HG02623 (cell line): ENCODE measurements around the gene ZMIZ1.

Experiments used
- ATAC-seq: cut with Tn5 transposase; IDR thresholded peaks from one replicate; pipeline ENCODE4 v1.9.1; 2021; ENCODE audit warnings: moderate library complexity; ENCODE audit not compliant: unreplicated experiment

ZMIZ1 gene, protein sequence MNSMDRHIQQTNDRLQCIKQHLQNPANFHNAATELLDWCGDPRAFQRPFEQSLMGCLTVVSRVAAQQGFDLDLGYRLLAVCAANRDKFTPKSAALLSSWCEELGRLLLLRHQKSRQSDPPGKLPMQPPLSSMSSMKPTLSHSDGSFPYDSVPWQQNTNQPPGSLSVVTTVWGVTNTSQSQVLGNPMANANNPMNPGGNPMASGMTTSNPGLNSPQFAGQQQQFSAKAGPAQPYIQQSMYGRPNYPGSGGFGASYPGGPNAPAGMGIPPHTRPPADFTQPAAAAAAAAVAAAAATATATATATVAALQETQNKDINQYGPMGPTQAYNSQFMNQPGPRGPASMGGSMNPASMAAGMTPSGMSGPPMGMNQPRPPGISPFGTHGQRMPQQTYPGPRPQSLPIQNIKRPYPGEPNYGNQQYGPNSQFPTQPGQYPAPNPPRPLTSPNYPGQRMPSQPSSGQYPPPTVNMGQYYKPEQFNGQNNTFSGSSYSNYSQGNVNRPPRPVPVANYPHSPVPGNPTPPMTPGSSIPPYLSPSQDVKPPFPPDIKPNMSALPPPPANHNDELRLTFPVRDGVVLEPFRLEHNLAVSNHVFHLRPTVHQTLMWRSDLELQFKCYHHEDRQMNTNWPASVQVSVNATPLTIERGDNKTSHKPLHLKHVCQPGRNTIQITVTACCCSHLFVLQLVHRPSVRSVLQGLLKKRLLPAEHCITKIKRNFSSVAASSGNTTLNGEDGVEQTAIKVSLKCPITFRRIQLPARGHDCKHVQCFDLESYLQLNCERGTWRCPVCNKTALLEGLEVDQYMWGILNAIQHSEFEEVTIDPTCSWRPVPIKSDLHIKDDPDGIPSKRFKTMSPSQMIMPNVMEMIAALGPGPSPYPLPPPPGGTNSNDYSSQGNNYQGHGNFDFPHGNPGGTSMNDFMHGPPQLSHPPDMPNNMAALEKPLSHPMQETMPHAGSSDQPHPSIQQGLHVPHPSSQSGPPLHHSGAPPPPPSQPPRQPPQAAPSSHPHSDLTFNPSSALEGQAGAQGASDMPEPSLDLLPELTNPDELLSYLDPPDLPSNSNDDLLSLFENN

DNA sequence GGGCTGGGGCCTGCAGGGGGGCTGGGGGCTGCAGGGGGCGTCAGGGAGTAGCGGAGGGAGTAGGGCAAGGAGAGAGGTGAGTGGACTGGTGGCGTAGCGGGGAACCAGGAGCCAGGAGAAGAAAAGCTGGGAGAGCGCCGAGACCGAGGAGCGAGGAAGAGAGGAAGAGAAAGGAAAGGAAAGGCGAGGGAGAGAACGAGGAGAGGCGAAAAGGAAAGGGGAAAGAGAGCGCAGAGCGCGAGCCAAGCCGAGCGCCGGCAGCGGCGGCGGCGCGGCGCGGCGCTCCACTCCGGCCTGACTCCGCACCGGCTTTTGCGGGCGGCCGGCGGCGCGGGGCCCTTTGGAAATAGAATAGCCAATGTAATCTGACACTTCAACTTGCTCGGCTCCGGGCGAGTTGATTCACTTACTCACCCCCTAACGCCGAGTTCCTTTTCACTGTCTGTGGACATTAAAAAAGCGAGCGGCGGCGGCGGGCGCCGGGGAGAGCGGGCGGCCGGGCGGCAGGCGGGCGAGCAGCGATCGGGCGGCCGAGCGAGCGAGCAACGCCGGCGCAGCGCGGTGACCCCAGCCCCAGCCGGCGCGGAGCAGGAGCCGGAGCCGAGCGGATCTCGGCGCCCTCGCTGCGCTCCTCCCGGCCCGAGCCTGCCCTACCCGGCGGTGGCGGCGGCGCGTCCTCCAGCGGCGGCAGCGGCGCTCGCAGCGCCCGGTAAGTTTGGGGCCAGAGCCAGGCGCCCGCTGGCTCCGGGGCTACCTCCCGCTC lies at the start of gene ZMIZ1:
Gene ZMIZ1 (plus strand): TSS at position 405 of the 763 bp plus-strand sequence. CDS start 132,667 bp downstream, outside the sequence.
- peak; percentile 62 for ATAC-seq

DNA sequence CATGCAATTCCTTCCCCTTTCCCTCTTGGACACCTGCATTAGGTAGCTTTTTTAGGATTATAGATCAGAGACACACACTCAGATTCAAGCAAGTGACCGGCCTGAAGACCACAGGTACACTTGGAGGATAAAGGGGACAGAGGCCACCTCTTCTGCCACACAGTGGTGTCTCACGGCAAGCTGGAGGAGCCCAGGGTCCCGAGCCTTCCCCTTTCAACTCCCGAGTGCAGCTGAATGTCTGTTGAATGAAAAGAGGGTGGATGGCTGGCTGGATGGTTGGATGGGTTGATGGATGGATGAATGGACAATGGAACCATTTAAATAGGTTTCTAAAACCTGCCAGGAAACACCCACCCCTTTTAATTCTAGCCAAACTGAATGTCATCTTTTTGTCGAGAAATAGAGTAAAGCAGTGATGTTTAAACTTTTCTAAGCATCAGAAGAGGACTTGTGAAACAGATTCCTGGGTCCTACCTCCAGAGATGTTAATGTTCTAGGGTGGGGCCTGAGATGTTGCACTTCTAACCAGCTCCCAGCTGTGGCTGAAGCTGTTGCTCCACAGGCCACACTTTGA lies 49.2 kb upstream of the ZMIZ1 start:
- ATAC-seq, result no peak

DNA sequence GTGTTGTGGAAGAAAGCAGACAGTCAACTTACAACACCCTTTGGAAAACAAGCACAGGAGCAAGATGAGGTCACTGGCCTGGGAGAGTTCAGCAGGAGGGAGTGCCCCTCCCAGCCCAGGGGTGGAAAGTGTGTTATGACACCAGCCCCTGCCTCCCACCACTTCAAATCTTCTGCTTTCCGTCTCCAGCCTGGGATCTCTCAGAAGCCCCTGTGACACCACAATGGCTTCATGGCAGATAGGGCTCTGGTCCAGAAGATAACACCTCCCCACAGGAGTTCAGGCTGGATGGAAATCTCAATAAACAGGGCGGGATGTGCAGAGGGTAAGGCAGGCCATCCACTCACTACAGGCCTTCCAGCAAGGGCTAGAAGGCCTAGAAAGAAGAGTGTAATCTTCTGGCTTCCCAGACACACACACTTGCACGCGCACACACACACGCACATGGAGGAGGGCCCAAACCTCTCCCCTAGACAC lies 48.7 kb upstream of the ZMIZ1 start:
- no peak for ATAC-seq

DNA sequence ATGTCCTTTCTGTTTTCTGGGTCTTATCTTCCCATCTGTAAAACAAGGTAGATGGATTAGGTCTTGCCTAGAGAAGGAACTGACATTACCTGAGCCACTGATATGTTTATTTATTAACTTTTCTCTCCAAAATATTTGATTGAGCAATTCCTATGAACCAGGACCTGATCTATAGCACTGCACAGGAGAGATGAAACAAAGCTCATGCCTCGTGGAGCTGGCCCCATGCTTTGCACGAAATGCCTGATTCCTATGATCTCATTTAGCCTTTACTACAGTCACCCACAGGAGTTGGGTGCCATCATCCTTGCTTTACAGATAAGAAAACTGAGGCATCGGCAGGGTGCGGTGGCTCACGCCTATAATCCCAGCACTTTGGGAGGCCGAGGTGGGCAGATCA lies 48.2 kb upstream of the ZMIZ1 start:
- no peak for ATAC-seq

DNA sequence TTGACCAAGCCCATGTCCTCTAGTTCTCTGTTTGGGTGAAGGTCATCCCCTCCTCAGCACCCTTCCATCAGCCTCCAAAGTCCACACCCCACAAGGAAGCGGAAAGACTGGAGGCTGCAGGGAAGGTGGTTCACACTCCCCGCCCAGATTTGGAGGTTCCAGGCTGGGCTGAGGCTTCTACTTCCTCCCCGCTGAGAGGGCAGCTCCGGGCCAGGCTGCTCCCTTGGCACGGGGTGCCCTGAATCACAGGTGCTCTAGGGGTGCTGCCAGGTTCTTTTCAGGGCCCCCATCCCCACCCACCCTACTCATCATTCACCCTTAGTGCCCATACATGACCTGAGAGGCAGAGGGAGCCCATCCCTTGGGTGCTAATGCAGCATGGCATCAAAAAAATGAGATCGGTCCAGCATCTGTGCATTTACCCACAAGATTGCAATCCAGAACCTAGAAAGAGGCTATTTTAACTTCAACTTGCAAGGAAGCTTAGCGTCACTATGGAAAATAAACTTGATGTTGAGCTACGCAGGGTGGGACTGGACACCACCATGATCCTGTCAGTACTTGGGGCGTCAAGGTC lies 47.3 kb upstream of the ZMIZ1 start:
- no peak for ATAC-seq

DNA sequence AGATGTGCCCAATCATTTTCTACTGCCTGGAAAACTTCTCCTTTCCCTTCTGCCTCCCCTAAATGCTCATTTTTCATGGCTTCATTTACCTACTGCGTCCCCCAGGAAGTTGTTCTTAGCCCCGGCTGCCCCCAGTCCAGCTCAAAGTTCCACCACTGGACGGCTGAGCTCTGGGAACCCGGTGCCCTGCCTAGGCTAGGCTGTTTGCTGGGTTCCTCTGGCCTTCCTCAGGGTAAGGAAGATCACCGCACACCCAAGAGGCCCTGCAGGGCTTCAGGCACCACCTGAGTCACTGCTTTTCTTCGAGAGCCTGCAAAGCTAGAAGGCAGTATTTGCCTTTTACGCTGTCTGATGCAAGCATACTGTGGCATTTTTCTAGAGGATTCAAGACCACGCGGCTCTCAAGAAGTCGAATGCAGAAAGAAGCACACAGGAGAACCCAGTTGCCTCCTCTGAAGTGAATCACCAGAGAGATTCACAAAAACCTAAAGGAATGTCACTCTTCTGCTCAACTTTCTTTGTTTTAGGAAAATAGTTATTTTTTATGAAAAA lies 46.7 kb upstream of the ZMIZ1 start:
- no peak for ATAC-seq

DNA sequence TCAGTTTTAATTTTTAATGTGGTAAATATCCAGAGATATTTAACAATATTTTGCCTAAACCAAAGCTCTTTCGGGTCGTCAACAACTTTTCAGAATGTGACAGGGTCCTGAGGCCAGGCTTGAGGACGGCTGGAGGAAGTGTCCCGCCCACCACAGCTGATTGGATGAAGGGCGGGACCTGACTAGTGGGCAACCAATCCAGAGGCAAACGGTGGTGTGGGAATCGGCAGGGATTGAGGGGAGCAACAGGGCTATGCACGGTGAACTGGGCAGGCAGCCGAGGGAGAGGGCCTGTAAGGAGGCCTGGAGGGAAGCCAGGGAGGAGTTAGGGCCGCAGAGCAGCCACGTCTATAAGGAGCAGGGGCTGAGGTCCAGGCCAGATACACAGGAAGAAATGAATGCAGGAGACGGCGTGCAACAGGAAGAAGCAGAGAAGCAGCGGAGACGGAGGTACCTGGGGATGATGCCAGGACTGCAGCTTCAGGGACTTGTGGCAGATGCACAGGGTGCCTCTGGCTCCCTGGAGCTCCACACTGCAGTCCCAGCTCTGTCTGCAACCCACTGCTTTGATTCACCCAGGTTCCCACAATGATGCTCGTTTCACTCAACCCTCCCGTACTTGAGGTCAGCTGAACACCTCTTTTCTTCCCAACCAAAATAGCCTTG lies 46.1 kb upstream of the ZMIZ1 start:
- no peak for ATAC-seq

DNA sequence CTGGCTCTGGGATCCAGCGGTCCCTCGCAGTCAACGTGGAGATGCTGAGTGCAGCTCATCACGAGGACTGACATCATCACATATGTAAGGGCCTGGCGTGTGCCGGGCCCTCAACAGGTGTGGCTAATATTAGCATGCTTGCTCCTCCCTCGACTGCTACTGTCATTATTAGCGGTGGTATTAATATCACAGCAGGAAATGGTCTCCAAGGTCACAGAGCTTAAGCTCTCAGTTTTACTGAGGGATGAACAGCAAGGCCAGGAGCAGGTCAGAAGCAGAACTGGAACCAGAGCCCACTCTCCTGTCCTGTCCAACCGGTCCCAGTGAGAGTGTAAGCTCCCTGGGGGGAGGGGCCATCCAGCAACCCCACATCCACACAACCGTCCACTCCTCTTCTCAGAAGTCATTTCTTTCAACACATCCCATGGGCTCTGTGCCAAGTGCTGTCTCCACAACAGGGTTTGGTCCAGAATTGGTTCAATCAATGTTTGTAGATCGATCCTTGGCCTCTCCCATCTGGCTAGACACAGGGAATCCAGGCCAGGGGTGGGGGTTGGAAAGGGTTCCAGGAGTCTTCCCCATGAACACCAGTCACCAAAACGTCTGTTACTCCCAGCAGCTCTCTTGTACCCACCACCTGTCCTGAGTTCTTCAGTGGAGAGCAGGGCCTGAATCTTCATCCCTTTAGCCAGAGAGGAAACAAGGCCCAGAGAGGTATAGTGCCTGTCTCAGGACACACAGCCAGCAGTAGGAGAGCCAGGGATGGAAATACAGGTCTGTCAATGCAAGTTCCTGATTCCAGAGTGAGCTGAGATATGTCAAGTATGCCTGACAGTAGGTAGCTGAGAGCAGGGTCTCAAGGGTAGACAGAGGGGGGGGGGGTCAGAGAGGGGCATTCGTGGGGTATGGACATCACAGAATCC lies 45.3 kb upstream of the ZMIZ1 start:
- no peak for ATAC-seq

DNA sequence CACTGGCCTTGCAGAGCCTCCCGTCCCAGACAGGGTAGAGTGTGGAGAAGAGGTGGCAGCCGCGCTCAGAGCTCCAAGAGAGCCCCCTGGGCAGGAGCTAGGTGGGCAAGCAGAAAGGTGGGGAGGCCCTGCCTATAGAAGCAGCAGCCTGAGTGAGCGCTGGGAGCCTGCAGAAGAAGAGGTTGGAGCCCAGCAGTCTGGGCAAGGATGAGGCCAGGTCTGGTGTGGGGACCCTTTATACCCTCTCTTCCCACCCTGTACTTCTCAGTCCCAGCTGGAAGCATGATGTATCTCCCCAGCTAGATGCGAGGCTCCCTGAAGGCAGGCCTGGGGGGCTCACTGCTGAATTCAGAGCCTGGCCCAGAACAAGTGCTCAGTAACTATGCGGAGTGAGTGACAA lies 44.5 kb upstream of the ZMIZ1 start:
- no peak for ATAC-seq

DNA sequence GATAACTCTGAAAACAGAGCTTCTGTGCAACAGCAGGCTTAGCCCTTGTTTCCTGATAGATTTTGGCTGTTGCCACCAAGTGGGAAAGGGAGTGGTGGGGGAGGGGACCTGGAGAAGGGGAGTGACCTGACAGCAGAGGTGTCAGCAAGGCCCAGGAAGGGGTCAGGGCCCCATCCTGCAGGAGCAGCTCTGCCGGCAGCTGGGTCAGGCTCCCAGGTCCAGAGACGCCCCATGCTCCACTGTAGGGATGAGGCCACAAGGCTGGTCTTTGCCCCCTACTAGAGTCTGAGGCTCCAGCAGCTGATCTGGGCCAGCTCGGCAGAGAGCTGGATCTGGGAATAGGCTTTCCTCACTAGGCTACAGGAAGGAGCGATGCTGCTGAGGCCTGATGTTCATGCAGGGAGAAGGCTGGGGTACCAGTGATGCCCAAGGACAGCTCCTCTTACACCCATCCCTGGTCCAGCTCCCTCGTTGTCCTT lies 44.0 kb upstream of the ZMIZ1 start:
- no peak for ATAC-seq

DNA sequence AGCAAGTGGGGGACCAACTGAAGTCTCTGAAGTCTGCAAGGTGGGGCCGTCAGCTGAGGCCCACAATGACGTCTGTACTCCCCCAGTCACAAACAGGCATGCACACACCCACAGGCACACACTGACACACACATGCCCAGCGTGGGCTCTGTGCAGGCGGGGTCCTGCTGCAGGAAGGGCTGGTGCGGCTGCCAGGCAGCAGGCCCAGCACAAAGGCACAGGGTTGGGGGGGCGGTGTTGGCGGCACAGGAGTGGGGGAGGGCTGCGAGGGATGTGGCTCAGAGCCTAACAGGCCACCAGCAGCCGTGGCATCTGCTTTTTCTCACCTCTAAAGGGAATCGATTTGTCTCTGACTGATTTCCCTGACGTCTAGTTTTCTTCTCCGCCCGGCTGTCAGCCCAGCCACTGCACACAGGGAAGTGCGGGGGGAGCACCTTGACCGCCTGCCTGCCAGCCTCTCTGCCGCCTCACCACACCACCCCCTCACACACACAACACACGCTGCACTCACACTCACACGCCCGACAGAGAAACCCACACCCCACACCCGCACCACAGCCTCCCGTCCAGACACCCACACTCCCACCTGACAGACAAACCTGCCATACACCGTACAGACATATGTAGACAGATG lies 43.5 kb upstream of the ZMIZ1 start:
- ATAC-seq, result no peak

DNA sequence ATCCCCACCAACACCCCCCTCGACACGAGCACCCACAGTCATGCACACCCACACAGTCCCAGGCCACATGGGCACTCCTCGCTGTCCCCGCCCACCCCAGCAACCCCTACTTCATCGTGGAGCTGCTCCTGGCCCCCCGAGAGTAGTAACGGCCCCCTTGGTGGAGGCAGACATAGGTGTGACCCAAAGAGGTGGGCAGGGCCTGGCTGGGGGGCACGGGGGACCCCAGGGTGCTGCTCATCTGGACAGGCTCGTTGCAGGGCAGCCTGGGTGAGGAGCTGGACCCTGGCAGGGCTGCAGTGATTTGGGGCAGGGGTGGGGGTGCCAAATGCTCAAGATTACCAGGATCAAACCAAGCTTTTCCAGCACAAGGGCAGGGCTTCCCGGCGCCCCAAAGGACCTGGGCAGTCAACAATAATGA lies 42.4 kb upstream of the ZMIZ1 start:
- no peak for ATAC-seq

DNA sequence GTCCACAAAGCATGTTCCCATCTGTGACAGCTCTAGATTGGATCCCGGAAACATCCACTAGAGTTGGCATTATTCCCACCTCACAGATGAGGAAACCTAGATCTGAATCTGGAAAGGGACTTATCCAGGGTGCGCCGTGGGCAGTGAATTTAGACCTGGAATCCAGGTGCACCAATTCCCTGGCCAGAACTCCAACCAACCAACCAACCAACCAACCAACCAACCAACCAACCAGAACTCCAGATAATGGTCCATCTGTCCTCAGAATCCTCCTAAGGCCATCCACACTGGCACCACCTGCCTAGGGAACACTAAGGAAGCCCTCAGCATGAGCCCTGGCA lies 42.0 kb upstream of the ZMIZ1 start:
- no peak for ATAC-seq

DNA sequence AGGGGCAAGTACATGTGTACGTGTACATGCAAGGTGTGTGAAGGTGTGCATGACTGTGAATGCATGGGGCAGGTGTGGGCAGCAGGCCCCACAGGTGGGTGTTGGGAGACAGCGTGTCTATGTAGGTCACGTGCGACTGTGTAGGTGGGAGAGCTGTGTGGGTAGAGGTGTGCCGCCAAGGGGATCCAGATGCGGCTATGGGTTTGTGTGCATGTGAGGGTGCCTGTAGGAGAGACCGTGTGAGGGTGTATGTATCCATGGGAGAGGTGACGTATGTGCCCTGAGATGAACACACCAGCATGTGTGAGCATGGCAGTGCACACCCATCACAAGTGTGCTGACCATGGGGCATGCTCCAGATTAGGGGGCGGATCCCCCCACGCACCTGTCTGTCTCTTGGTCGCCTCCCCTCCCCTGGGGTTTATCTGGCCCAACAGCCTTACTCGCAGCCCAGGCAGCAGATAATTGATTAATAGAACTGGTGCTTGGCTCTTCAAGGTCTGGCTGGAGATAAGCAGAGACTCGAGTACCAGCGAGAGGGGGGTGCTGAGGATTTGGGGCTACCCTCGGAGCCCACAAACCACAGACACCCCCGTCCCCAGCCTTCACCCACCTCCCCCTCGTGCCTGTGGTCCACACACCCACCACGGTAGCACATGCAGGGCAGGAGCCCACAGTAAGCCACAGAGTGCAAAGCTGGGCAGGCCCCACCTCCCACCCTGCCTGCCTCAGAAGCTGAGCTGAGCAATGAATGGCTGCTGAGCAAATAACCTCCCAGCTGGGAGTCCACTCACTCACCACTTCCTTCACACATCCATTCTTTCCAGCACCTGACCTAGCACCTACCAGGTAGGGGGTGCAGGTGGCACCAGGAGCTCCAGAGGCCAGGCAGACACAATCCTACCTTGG lies 41.4 kb upstream of the ZMIZ1 start:
- no peak for ATAC-seq

DNA sequence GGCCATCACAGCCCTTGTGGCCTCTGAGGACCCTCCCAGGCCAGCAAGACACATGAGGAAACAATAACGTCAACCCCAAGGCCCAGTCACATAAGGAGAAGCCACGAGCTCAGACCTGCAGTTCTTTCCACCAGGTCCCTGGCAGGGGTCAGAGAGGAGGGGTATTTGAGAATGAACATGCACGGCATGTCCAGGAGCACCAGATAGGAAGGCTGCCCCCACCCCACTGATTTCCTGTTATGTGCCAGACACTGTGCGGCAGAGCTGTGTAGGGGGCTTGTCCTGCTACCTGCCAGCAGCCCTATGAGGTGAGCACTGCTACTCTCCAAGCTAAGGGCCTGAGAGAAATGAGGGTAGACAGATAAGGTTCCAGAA lies 40.7 kb upstream of the ZMIZ1 start:
- ATAC-seq, result no peak

DNA sequence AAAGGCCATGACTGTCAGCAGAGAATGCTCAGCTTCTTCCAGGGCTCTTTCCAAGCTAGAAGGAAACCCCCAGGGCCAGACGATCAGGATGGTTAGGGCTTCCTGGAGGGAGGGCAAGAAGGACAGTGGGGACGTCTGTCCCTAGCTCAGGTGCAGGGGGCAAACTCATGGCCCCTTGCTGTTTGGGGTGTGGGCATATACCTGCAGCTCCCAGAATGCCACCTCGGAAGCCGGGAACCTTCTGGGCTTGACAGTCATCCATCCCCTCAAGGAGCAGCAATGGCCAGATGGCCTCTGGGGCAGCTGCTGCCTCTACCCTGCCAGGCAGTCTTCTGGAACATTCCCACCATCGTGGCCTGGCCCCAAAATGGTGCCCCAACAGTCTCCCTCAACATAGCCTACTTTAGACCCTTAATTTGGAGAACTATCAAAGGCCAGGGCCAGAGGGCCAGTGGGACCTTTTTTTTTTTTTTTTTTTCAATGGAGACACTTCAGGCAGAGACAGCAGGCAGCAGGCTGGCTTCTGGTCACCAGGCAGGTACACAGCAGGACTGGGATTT lies 40.2 kb upstream of the ZMIZ1 start:
- ATAC-seq, result no peak
